Tibial nerve (tissue), 4 donors: Measurements from ENCODE around the gene HPS4.

ENCODE experiments used
- CTCF ChIP-seq, 5 experiments: fragments of 200-600 bp in 3 of 5; fragments of 450-650 bp in 2 of 5; sonication (generic) in 3 of 5; IDR thresholded peaks; one replicate each; pipeline ENCODE4 v1.5.1; 2016 to 2019; ENCODE audit warnings: antibody characterized with exemption in 5 of 5, mild to moderate bottlenecking in 3 of 5, moderate library complexity in 2 of 5
- EP300 ChIP-seq, 2 donors: sonication (generic); formaldehyde crosslinking; IDR thresholded peaks; one replicate each; pipeline ENCODE4 v1.6.1; 2017; ENCODE audit warnings: antibody characterized with exemption in 2 of 2, mild to moderate bottlenecking in 1 of 2
- POLR2A ChIP-seq, 2 donors: fragments of 450-650 bp; IDR thresholded peaks; one replicate each; pipeline ENCODE4 v1.6.1; 2017; ENCODE audit warnings: antibody characterized with exemption in 2 of 2, mild to moderate bottlenecking in 2 of 2, moderate library complexity in 2 of 2

GRCh38 chr22:26515931-26516330 lies 32.3 kb upstream of the HPS4 start:
- TF ChIP-seq CTCF (IDR thresholded peaks at IDR 0.05), result no peak
- TF ChIP-seq POLR2A (IDR thresholded peaks at IDR 0.05), result no peak
- no peak for TF ChIP-seq EP300 (IDR thresholded peaks at IDR 0.05)
